K562 (cell line): Measurements from ENCODE around the gene TNFRSF6B. TPM values are rescaled to one million over a fixed set of nuclear protein-coding genes. Genes with fewer than 3 reads are reported as not detected.
A peak's percentile ranks its signal among the peaks of the same experiment; 100 is the strongest.

Experiments used
- BRD4 ChIP-seq: fragments of 200-600 bp; sonication (generic); IDR thresholded peaks from 2 replicates; pipeline ENCODE4 v1.6.1; 2017; ENCODE audit warnings: inconsistent platforms
- CTBP1 ChIP-seq: fragments of 450-650 bp; IDR thresholded peaks from 2 replicates; pipeline ENCODE4 v1.6.1; 2016; ENCODE audit warnings: borderline replicate concordance
- ETV1 ChIP-seq: fragments of 450-650 bp; conservative IDR thresholded peaks from 2 replicates; pipeline ENCODE4 v1.6.1; 2016; ENCODE audit warnings: missing genetic modification characterization, control low read depth, low read depth, missing compliant biosample characterization
- GTF2E2 ChIP-seq: fragments of 200-800 bp; sonication (Bioruptor generic); IDR thresholded peaks from 2 replicates; pipeline ENCODE4 v1.6.1; 2016; ENCODE audit warnings: missing genetic modification characterization, missing compliant biosample characterization
- HNRNPL ChIP-seq: fragments of 200-400 bp; formaldehyde crosslinking; IDR thresholded peaks from 2 replicates; pipeline ENCODE4 v1.6.1; 2017; ENCODE audit warnings: low read depth, mild to moderate bottlenecking, low read length
- KAT2B ChIP-seq: IDR thresholded peaks from one replicate; pipeline ENCODE4 v1.6.1; 2012; ENCODE audit warnings: low read depth, mild to moderate bottlenecking, control low read depth, inconsistent platforms, low read length, moderate library complexity
- KDM1A ChIP-seq, 2 experiments: fragments of 450-650 bp; IDR thresholded peaks; 2 replicates each; pipeline ENCODE4 v1.6.1; 2016; ENCODE audit warnings: mild to moderate bottlenecking in 2 of 2
- KDM5B ChIP-seq: fragments of 200-600 bp; sonication (generic); IDR thresholded peaks from 2 replicates; pipeline ENCODE4 v1.6.1; 2012; ENCODE audit warnings: low read depth, mild to moderate bottlenecking, moderate library complexity, low read length, control low read depth, inconsistent platforms; ENCODE audit not compliant: insufficient replicate concordance
- MNT ChIP-seq, 2 experiments: fragments of 450-650 bp; conservative IDR thresholded peaks; 2 replicates each; pipeline ENCODE4 v1.6.1; 2017; ENCODE audit warnings: mild to moderate bottlenecking in 2 of 2, moderate library complexity in 2 of 2
- MXI1 ChIP-seq: IDR thresholded peaks from 2 replicates; pipeline ENCODE4 v1.6.1; 2011; ENCODE audit warnings: low read depth, mild to moderate bottlenecking, improper control_type of control experiment, low read length
- NR3C1 ChIP-seq: sonication (generic); formaldehyde crosslinking; IDR thresholded peaks from 2 replicates; pipeline ENCODE4 v1.8.1; 2022; ENCODE audit warnings: missing genetic modification reagents
- SRF ChIP-seq, 2 experiments: fragments of 250-450, 450-650 bp in 1 of 2; sonication (Bioruptor Pico) in 1 of 2; sonication (generic) in 1 of 2; formaldehyde crosslinking; IDR thresholded peaks; 2 replicates each; pipeline versions ENCODE4 v1.5.0 to v1.5.1; 2020 to 2022; ENCODE audit warnings: mild to moderate bottlenecking in 1 of 2, missing genetic modification reagents in 1 of 2
- TCF15 ChIP-seq: fragments of 250-450 bp; sonication (Bioruptor Pico); IDR thresholded peaks from 2 replicates; pipeline ENCODE4 v1.8.0; 2022; ENCODE audit warnings: moderate library complexity, mild to moderate bottlenecking, inconsistent platforms
- ZNF280B ChIP-seq: fragments of 250-450 bp; sonication (Bioruptor Pico); IDR thresholded peaks from 2 replicates; pipeline ENCODE4 v1.5.1; 2021; ENCODE audit warnings: mild to moderate bottlenecking
- ZNF717 ChIP-seq: fragments of 250-450 bp; sonication (Bioruptor Pico); IDR thresholded peaks from 2 replicates; pipeline ENCODE4 v1.5.0; 2021
- polyA plus RNA-seq, 8 experiments: library from polyadenylated mRNA; depleted of rRNA in 4 of 8; stranded (reverse) in 5 of 8; unstranded in 3 of 8; fragments of >200 nt; fragmentation: Nextera tagmentation in 2 of 8; fragmentation: Illumina TruSeq in 1 of 8; extraction: Ambion mirVana in 2 of 8; extraction: Trizol in 1 of 8; gene quantifications; 2 replicates each; pipeline versions ENCODE4 v1.2.1 to v1.2.3, GENCODE V29; 2011 to 2014; ENCODE audit warnings: inconsistent platforms in 1 of 8, missing spikeins in 1 of 8
- total RNA-seq, 7 experiments: library from RNA; depleted of rRNA in 6 of 7; stranded (reverse); fragments of >200 nt in 6 of 7; fragmentation: Illumina TruSeq in 2 of 7; extraction: Trizol in 2 of 7; gene quantifications; 2 replicates each; pipeline versions ENCODE4 v1.2.1 to v1.2.3, GENCODE V29; 2011 to 2021; ENCODE audit warnings: low replicate concordance in 1 of 7
- TF ChIP-seq, protein P1 (sequence below): fragments of 250-450 bp; sonication (Bioruptor Pico); IDR thresholded peaks from 2 replicates; pipeline ENCODE4 v1.5.0; 2021; ENCODE audit warnings: mild to moderate bottlenecking, moderate library complexity
- TF ChIP-seq, protein P2 (sequence below): fragments of 250-450 bp; sonication (Bioruptor Pico); IDR thresholded peaks from 2 replicates; pipeline ENCODE4 v1.9.0; 2021; ENCODE audit warnings: mild to moderate bottlenecking, inconsistent platforms

Gene TNFRSF6B
- total and polyA plus RNA-seq, 9 of the 15 experiments (the other 6 are each of a cell fraction or from before 2014, with no cell fraction given) = 0.10 to 3.5 (median 0.32) TPM; not detected in 6

- TF ChIP-seq MNT (conservative IDR thresholded peaks at IDR 0.05) (peak; percentile 88 to 95), CTBP1 (peak; percentile 67; the same call in 1 of the 2 replicates), HNRNPL (0 out of 2 replicates have a peak, but pooled peaks have one; percentile 22), TCF15 (CRISPR knock-in tag) (0 out of 2 replicates have a peak, but pooled peaks have one; percentile 51), ZNF280B (no peak), KAT2B (no peak), KDM5B (peak; percentile 18), KDM1A (IDR thresholded peaks at IDR 0.05) (no peak), NR3C1 (no peak; the same call in 1 of the 2 replicates), BRD4 (0 out of 2 replicates have a peak, but pooled peaks have one; percentile 65), ZNF717 (no peak), MXI1 (peak; percentile 61; the same call in 1 of the 2 replicates), GTF2E2 (tag) (peak; percentile 88), SRF (CRISPR knock-in tag; IDR thresholded peaks at IDR 0.05) (no peak), ETV1 (tag) (peak; percentile 87)
- TF ChIP-seq, protein P1, sequence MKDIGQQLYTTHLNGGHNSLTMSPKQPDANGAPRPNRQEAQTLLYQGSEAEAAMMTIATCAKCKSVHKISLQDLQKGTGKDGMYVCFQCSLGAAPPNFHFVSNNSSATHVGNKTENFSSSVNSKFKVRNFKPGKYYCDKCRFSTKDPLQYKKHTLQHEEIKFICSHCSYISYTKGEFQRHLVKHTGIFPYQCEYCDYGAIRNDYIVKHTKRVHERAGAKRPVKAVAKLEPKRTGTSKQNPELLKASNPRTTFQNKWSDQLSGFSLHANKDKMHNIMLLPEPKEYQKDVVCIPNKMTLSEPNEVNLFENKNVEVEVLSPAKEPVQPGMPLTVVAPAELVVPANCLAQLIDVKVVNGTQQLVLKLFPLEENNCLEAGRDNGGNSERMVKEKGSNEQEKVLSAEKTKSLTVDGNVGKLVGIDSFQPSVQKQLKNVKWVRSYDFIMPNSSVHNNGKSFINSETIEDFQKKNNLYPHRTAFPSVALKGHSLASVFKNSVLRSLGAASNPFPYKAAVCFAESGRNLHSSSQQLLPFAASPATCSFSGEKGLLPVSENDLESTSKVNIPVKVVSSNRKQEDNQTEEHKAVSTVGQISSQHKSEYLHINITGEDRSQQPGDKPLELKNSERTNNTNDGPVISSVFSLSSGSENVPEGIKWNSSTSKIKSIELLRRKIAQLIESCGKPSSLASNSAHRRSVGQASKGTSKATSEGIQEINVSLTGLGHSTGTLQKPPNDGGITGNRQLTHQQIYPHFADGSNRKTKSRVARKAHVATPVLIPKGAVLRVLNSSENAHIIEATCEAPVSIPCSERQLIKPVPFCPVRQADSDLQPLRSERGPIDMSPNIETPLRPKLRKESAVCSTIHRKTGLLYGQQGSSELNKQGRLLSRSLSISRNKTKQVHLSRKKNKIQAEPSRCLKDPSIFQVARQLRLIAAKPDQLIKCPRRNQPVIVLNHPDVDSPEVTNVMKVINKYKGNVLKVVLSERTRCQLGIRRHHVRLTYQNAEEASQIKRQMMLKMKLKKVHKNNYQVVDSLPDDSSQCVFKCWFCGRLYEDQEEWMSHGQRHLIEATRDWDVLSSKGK (CRISPR knock-in tag) = no peak
- TF ChIP-seq, protein P2, sequence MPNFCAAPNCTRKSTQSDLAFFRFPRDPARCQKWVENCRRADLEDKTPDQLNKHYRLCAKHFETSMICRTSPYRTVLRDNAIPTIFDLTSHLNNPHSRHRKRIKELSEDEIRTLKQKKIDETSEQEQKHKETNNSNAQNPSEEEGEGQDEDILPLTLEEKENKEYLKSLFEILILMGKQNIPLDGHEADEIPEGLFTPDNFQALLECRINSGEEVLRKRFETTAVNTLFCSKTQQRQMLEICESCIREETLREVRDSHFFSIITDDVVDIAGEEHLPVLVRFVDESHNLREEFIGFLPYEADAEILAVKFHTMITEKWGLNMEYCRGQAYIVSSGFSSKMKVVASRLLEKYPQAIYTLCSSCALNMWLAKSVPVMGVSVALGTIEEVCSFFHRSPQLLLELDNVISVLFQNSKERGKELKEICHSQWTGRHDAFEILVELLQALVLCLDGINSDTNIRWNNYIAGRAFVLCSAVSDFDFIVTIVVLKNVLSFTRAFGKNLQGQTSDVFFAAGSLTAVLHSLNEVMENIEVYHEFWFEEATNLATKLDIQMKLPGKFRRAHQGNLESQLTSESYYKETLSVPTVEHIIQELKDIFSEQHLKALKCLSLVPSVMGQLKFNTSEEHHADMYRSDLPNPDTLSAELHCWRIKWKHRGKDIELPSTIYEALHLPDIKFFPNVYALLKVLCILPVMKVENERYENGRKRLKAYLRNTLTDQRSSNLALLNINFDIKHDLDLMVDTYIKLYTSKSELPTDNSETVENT (CRISPR knock-in tag) = peak; percentile 75; the same call in 1 of the 2 replicates
Observed at GRCh38 chr20:63657937-63658748, 38.3 kb upstream of the TNFRSF6B start, which contains the start of gene RTEL1 (continued).
